GM18511 (cell line): ENCODE data around the gene TIMM23B.
"Not testable (repeated sequence)": the region's sequence is repeated elsewhere in the genome, so short reads cannot be mapped to it uniquely, and the experiment has no call there.

Experiments
- ATAC-seq: cut with Tn5 transposase; IDR thresholded peaks from one replicate; pipeline ENCODE4 v1.9.1; 2021; ENCODE audit warnings: mild to moderate bottlenecking, moderate library complexity; ENCODE audit not compliant: unreplicated experiment

TIMM23B gene

DNA sequence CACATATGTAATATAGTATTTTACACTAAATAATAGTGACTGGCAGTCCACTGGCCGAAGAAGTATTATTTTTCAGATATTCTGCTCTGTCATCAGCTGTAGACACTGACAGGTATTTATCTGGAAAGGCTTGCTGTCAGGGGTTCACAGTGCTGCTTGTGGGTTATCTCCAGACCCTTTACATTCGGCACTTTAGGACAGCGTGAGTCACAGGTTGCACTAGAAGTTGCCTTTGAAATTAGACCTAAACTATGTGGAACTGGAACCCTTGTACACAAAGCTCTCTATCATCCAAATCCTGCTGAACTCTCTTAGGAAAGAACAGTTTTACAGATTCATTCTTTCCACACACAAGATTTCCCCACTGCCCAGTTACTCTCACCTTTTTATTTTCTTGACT, 30.2 kb downstream of the TIMM23B start:
- not testable (repeated sequence) for ATAC-seq

- ATAC-seq = not testable (repeated sequence)
These were observed 35.9 kb downstream of the TIMM23B start for GRCh38 chr10:49977756-49978155.

DNA sequence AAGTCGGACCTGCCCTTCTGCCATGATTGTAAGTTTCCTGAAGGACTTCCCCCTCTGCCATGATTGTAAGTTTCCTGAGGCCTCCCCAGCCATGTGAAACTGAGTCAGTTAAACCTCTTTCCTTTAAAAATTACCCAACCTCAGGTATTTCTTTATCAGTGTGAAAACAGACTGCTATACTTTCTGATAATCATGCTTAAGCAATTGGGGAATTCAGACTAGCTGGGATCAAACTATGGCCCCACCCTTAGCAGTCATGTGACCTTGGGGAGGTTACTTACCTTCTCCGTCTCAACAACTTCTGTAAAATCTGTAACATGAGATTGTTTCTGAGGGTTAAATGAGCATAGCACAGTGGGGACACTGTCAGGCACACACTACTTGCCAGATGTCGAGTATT, 45.4 kb downstream of the TIMM23B start:
- not testable (repeated sequence) for ATAC-seq

DNA sequence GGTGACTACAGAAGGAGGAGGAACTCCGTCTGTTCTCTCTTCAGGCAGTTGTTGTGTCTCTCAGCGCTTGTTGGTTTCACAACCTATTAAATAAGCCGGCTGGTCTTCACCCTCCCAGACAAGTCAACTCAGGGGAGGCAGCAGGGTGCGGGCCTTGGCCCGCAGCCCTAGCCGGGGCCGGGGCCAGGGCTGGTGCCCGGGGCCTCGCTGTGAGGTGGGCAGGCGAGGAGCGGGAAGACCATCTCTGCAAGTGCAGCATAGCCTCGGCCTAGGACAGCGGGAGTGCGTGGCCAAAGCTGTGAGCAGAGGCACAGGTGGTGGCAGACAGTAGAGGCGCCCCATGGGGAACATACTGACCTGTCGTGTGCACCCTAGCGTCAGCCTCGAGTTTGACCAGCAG, 46.5 kb downstream of the TIMM23B start, which contains the start of gene AGAP6:
TSS of gene AGAP6 (plus strand) at position 31 of the 400 bp plus-strand sequence. CDS start at position 341, 310 bp downstream.
- ATAC-seq = not testable (repeated sequence)

DNA sequence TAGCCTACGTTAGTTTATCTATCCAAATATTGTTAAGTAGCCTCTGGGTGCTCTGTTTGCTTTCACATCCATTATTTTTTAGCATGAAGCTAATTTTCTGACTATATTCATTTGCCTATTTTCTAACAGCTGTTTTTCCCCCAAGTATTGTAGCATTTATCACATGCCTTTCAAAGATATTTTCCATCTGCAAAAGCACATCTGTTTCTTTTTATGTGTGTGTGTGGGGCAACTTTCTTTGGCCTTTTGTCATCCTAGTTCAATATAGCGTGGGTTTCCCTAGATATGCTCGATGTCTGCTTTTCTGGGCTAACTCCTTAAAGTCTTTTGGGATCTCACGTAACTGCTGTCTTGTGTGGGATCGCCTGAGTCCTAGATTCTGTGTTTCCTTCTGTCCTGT, 53.5 kb downstream of the TIMM23B start:
- ATAC-seq = not testable (repeated sequence)

- not testable (repeated sequence) for ATAC-seq
These were observed 72.2 kb downstream of the TIMM23B start for GRCh38 chr10:50014024-50014423.

- ATAC-seq = not testable (repeated sequence)
These were observed 73.9 kb downstream of the TIMM23B start for GRCh38 chr10:50015596-50016220.

GRCh38 chr10:50016926-50017325, 75.1 kb downstream of the TIMM23B start:
- ATAC-seq = not testable (repeated sequence)

DNA sequence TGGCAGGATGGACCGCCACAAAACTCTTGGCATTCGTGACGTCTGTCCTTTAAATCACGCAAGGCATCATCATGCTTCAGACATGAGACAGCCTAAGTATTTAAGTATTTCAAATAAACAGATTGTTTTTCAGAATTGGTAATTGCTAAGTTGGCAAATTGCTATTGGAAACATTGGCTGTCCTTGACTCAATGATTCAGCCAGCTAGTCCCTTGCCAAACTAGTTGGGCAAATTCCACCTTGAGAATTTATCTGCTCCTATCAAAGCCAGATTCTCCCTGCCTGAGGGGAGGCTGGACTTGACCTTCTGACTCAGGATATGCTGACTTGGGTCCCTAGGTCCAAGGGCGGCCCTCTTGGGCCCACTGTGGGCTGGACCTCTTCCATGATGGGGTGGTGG, 75.8 kb downstream of the TIMM23B start:
- not testable (repeated sequence) for ATAC-seq

GRCh38 chr10:50019279-50019678, 77.4 kb downstream of the TIMM23B start:
- not testable (repeated sequence) for ATAC-seq

GRCh38 chr10:50020451-50021024, 78.7 kb downstream of the TIMM23B start:
- ATAC-seq = not testable (repeated sequence)

GRCh38 chr10:50021646-50022045, 79.8 kb downstream of the TIMM23B start:
- ATAC-seq = no peak
